NCI-H345 treated with DMSO at 0.1 percent for 48 hours (cell line): ENCODE data around the gene TRIM5.
"Not testable (repeated sequence)": the region's sequence is repeated elsewhere in the genome, so short reads cannot be mapped to it uniquely, and the experiment has no call there.

Experiments used
- DNase-seq: peaks from one replicate; lab custom pipeline; 2025; ENCODE audit not compliant: unreplicated experiment; lab: John Stamatoyannopoulos, UW

Gene TRIM5

GRCh38 chr11:5690216-5690615 lies 5.3 kb upstream of the TRIM5 start:
- no peak for DNase-seq

- no peak for DNase-seq
Measured at GRCh38 chr11:5689551-5689983, 4.7 kb upstream of the TRIM5 start, which contains the start of gene TRIM22. Gene TRIM22 (plus strand): TSS chr11:5689790. CDS start chr11:5696233, 6,443 bp downstream.

- no peak for DNase-seq
Measured at GRCh38 chr11:5688482-5688881, 3.6 kb upstream of the TRIM5 start.

- DNase-seq, result no peak
Measured at GRCh38 chr11:5686426-5686825, 1.6 kb upstream of the TRIM5 start.

- no peak for DNase-seq
Measured at GRCh38 chr11:5684036-5684645, 733 bp downstream of the TRIM5 start.

- not testable (repeated sequence) for DNase-seq
Measured at GRCh38 chr11:5683620-5684019, 1.3 kb downstream of the TRIM5 start.

- not testable (repeated sequence) for DNase-seq
Measured at GRCh38 chr11:5682890-5683441, 1.9 kb downstream of the TRIM5 start.

- no peak for DNase-seq
Measured at GRCh38 chr11:5679811-5680210, 5.1 kb downstream of the TRIM5 start.

- no peak for DNase-seq
Measured at GRCh38 chr11:5674391-5674790, 10.5 kb downstream of the TRIM5 start.

- DNase-seq, result no peak
Measured at GRCh38 chr11:5671831-5672230, 13.0 kb downstream of the TRIM5 start.

- no peak for DNase-seq
Measured at GRCh38 chr11:5666402-5666793, 18.5 kb downstream of the TRIM5 start.

GRCh38 chr11:5665746-5666401 lies 19.0 kb downstream of the TRIM5 start:
- DNase-seq, result no peak

- DNase-seq, result no peak
Measured at GRCh38 chr11:5665051-5665570, 19.8 kb downstream of the TRIM5 start.

- DNase-seq, result no peak
Measured at GRCh38 chr11:5663511-5663910, 21.4 kb downstream of the TRIM5 start.

- DNase-seq, result no peak
Measured at GRCh38 chr11:5658318-5658717, 26.6 kb downstream of the TRIM5 start.

- not testable (repeated sequence) for DNase-seq
Measured at GRCh38 chr11:5656956-5657355, 27.9 kb downstream of the TRIM5 start.

- DNase-seq, result no peak
Measured at GRCh38 chr11:5655474-5655873, 29.4 kb downstream of the TRIM5 start.

GRCh38 chr11:5646139-5646538 lies 38.7 kb downstream of the TRIM5 start:
- no peak for DNase-seq

GRCh38 chr11:5643585-5643984 lies 41.3 kb downstream of the TRIM5 start:
- no peak for DNase-seq

GRCh38 chr11:5639953-5640352 lies 44.9 kb downstream of the TRIM5 start:
- no peak for DNase-seq

- DNase-seq, result no peak
Measured at GRCh38 chr11:5631969-5632635, 52.8 kb downstream of the TRIM5 start.

- DNase-seq, result no peak
Measured at GRCh38 chr11:5631417-5631816, 53.5 kb downstream of the TRIM5 start.
